H9 (cell line): ENCODE data around the gene ADAMTS15. TPM values are rescaled to one million over a fixed set of nuclear protein-coding genes. Genes with fewer than 3 reads are reported as not detected.

Source experiments
- DNase-seq: peaks from one replicate; pipeline ENCODE4 v3.0.0-alpha.2; 2017
- H2AFZ ChIP-seq: one replicate; pipeline ENCODE4 v1.6.1; 2013; ENCODE audit warnings: mild to moderate bottlenecking, low read length, control low read depth, moderate library complexity
- H2AK5ac ChIP-seq: 2 replicates; pipeline ENCODE4 v1.6.1; 2013; ENCODE audit warnings: low read length, control low read depth, mixed read lengths; ENCODE audit not compliant: insufficient read length
- H2BK120ac ChIP-seq: one replicate; pipeline ENCODE4 v1.6.1; 2013; ENCODE audit warnings: low read depth, mild to moderate bottlenecking, low read length, control low read depth, inconsistent platforms; ENCODE audit not compliant: poor library complexity, severe bottlenecking
- H2BK12ac ChIP-seq: 2 replicates; pipeline ENCODE4 v1.6.1; 2013; ENCODE audit warnings: low read length, control low read depth, mixed read lengths, low read depth; ENCODE audit not compliant: insufficient read length
- H2BK15ac ChIP-seq: 2 replicates; pipeline ENCODE4 v1.6.1; 2013; ENCODE audit warnings: low read depth, low read length, control low read depth
- H2BK20ac ChIP-seq: one replicate; pipeline ENCODE4 v1.6.1; 2013; ENCODE audit warnings: low read depth, mild to moderate bottlenecking, low read length, control low read depth, inconsistent platforms; ENCODE audit not compliant: poor library complexity, severe bottlenecking
- H2BK5ac ChIP-seq: 2 replicates; pipeline ENCODE4 v1.6.1; 2013; ENCODE audit warnings: low read length, control low read depth, mixed read lengths; ENCODE audit not compliant: insufficient read length
- H3K14ac ChIP-seq: 2 replicates; pipeline ENCODE4 v1.6.1; 2013; ENCODE audit warnings: low read length, control low read depth; ENCODE audit not compliant: insufficient read depth
- H3K18ac ChIP-seq: 2 replicates; pipeline ENCODE4 v1.6.1; 2013; ENCODE audit warnings: low read depth, mild to moderate bottlenecking, mixed read lengths, low read length, control low read depth; ENCODE audit not compliant: insufficient read length
- H3K23ac ChIP-seq: 2 replicates; pipeline ENCODE4 v1.6.1; 2013; ENCODE audit warnings: low read length, control low read depth, mixed read lengths, low read depth; ENCODE audit not compliant: insufficient read length
- H3K23me2 ChIP-seq: 2 replicates; pipeline ENCODE4 v1.6.1; 2013; ENCODE audit warnings: low read depth, mild to moderate bottlenecking, mixed read lengths, low read length, control low read depth; ENCODE audit not compliant: insufficient read length, poor library complexity, severe bottlenecking
- H3K27ac ChIP-seq: 2 replicates; pipeline ENCODE4 v1.5.1; 2013; ENCODE audit warnings: low read length, control low read depth, mixed read lengths, low read depth; ENCODE audit not compliant: insufficient read length
- H3K27me3 ChIP-seq: 2 replicates; pipeline ENCODE4 v1.6.1; 2013; ENCODE audit warnings: low read length, control low read depth, inconsistent platforms; ENCODE audit not compliant: insufficient read depth
- H3K4ac ChIP-seq: 2 replicates; pipeline ENCODE4 v1.6.1; 2013; ENCODE audit warnings: low read depth, mild to moderate bottlenecking, control low read depth, inconsistent platforms, low read length, moderate library complexity
- H3K4me1 ChIP-seq: 2 replicates; pipeline ENCODE4 v1.6.1; 2013; ENCODE audit warnings: low read length, control low read depth, inconsistent platforms; ENCODE audit not compliant: insufficient read depth
- H3K4me2 ChIP-seq: 2 replicates; pipeline ENCODE4 v1.6.1; 2013; ENCODE audit warnings: low read length, control low read depth, mixed read lengths; ENCODE audit not compliant: insufficient read length, insufficient read depth
- H3K56ac ChIP-seq: 2 replicates; pipeline ENCODE4 v1.6.1; 2013; ENCODE audit warnings: low read depth, mild to moderate bottlenecking, mixed read lengths, low read length, control low read depth; ENCODE audit not compliant: insufficient read length
- H3K79me1 ChIP-seq: 2 replicates; pipeline ENCODE4 v1.6.1; 2013; ENCODE audit warnings: low read depth, mild to moderate bottlenecking, moderate library complexity, low read length, control low read depth, inconsistent platforms; ENCODE audit not compliant: insufficient read depth, poor library complexity, severe bottlenecking
- H3K79me2 ChIP-seq: 2 replicates; pipeline ENCODE4 v1.6.1; 2013; ENCODE audit warnings: low read length, control low read depth, inconsistent platforms; ENCODE audit not compliant: insufficient read depth
- H3K9ac ChIP-seq: 2 replicates; pipeline ENCODE4 v1.6.1; 2013; ENCODE audit warnings: low read length, control low read depth, mixed read lengths; ENCODE audit not compliant: insufficient read length; ENCODE audit errors: extremely low read depth
- H3K9me3 ChIP-seq: one replicate; pipeline ENCODE4 v1.6.1; 2013; ENCODE audit warnings: low read depth, low read length, inconsistent platforms; ENCODE audit not compliant: control insufficient read depth
- H3T11ph ChIP-seq: one replicate; pipeline ENCODE4 v1.6.1; 2013; ENCODE audit warnings: mild to moderate bottlenecking, low read length, control low read depth, inconsistent platforms
- H4K20me1 ChIP-seq: one replicate; pipeline ENCODE4 v1.6.1; 2013; ENCODE audit not compliant: control insufficient read depth, insufficient read length, insufficient read depth
- H4K5ac ChIP-seq: 2 replicates; pipeline ENCODE4 v1.6.1; 2013; ENCODE audit warnings: low read depth, mild to moderate bottlenecking, mixed read lengths, low read length, control low read depth; ENCODE audit not compliant: insufficient read length
- H4K8ac ChIP-seq: replicated peaks from 2 replicates; pipeline ENCODE4 v1.6.1; 2013; ENCODE audit warnings: low read length, control low read depth, mixed read lengths, low read depth; ENCODE audit not compliant: insufficient read length
- H4K91ac ChIP-seq: 2 replicates; pipeline ENCODE4 v1.6.1; 2013; ENCODE audit warnings: low read depth, mild to moderate bottlenecking, moderate library complexity, mixed read lengths, low read length, control low read depth; ENCODE audit not compliant: insufficient read length
- H3K27ac Mint-ChIP-seq, 3 experiments: 2 replicates in 2 of 3; 3 replicates in 1 of 3; pipeline ENCODE4 v1.8.0; 2020 to 2021; ENCODE audit warnings: mixed read lengths in 3 of 3, mild to moderate bottlenecking in 1 of 3, moderate library complexity in 1 of 3
- H3K27me3 Mint-ChIP-seq: 2 replicates; pipeline ENCODE4 v1.8.0; 2021; ENCODE audit warnings: low read depth, mild to moderate bottlenecking, moderate library complexity, mixed read lengths
- H3K36me3 Mint-ChIP-seq, 3 experiments: 2 replicates in 2 of 3; 3 replicates in 1 of 3; pipeline ENCODE4 v1.8.0; 2020 to 2021; ENCODE audit warnings: low read depth in 3 of 3, mixed read lengths in 3 of 3; ENCODE audit not compliant: insufficient read depth in 1 of 3
- H3K4me1 Mint-ChIP-seq, 2 experiments: 2 replicates each; pipeline ENCODE4 v1.8.0; 2020; ENCODE audit warnings: mixed read lengths in 2 of 2
- H3K4me3 Mint-ChIP-seq, 2 experiments: 2 replicates in 1 of 2; 3 replicates in 1 of 2; pipeline ENCODE4 v1.8.0; 2020 to 2021; ENCODE audit warnings: mild to moderate bottlenecking in 2 of 2, mixed read lengths in 2 of 2, moderate library complexity in 1 of 2
- H3K9me3 Mint-ChIP-seq, 2 experiments: 2 replicates in 1 of 2; 3 replicates in 1 of 2; pipeline ENCODE4 v1.8.0; 2020; ENCODE audit warnings: mild to moderate bottlenecking in 2 of 2, mixed read lengths in 2 of 2, moderate library complexity in 1 of 2
- CTCF ChIP-seq: fragments of 200-600 bp; sonication (generic); conservative IDR thresholded peaks from 3 replicates; pipeline ENCODE4 v1.8.0; 2021; ENCODE audit warnings: antibody characterized with exemption, mild to moderate bottlenecking
- WGBS: extraction: QIAGEN DNeasy Blood & Tissue Kit; methylation state at CpG from one replicate; pipeline ENCODE4 v1.1.7; 2013; ENCODE audit warnings: missing lambda C conversion rate, low lambda C conversion rate, mixed read lengths; ENCODE audit not compliant: insufficient read length; ENCODE audit errors: extremely low coverage; 5-methylcytosine and 5-hydroxymethylcytosine counted together
- total RNA-seq: library from RNA; stranded (reverse); gene quantifications from 2 replicates; pipeline ENCODE4 v1.2.1, GENCODE V29; 2021

The ADAMTS15 gene
- total RNA-seq, 1 experiment from 2014 or later: 1.3 TPM

DNA sequence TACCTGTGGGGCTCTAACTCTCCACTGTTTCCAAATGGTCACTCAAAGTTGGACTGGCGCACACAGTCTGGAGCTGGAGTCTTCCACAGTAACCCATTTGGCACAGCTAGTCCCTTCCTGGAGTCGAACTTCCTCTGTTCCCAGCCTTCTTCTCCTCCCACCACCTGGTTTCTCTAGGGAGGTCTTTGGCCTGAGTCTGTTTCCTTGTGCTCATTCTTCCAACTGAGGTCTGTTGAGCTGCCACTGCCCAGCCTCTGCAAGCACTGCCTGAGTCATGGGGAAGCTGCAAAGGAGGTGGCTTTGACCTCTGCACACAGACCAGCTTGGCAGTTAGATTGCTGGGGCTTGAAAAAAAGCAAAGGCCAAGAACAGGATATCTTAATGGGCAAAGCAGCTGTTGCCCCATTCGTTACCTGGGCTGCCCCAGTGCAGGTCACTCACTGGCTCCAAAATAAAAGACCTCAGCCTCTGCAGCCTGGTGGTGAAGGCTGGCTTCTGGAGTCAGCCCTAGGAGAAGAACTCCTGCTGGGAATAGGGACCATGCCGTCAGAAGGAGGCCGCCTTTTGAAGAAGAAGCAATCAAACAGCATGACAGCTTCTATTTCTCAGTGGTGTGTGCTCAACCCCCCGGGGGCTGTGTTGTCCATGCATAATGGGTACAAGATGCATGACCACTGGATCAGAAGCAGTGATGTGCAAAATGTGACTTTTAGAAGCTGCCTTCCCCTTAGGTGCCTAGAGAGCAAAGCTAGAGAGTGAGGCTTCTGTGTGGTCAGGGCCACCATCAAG is 3.0 kb downstream of the ADAMTS15 start:
- Histone ChIP-seq H3K18ac (no peak overlapping the region), H2BK120ac (no peak overlapping the region), H3K27me3 (peaks cover 18% of the 10 kb centered on the region; the same call in 1 of the 2 replicates), H3K4me1 (0 out of 2 replicates have a peak, but pooled peaks cover 2% of the 10 kb centered on the region), H4K91ac (no peak overlapping the region), H3K79me1 (no peaks in the 10 kb centered on the region), H2BK20ac (no peak overlapping the region), H2BK12ac (no peak overlapping the region), H3K14ac (no peak overlapping the region), H3K4me2 (no peak overlapping the region), H3K56ac (no peak overlapping the region), H3K23me2 (peaks cover 20% of the 10 kb centered on the region), H3K4ac (no peak overlapping the region), H3K9ac (no peak overlapping the region), H2AFZ (no peak overlapping the region), H3K27ac (no peak overlapping the region), H2BK15ac (no peak overlapping the region), H4K20me1 (no peaks in the 10 kb centered on the region), H2BK5ac (no peak overlapping the region), H3K79me2 (no peaks in the 10 kb centered on the region), H4K5ac (no peak overlapping the region), H3K9me3 (no peaks in the 10 kb centered on the region), H4K8ac (no peak overlapping the region), H3T11ph (no peak overlapping the region), H2AK5ac (no peak overlapping the region), H3K23ac (no peak overlapping the region)
- Mint-ChIP-seq H3K27ac (no peak overlapping the region), H3K27me3 (peaks cover 97% of the 10 kb centered on the region), H3K36me3 (no peaks in the 10 kb centered on the region), H3K4me1 (peaks cover 8 to 11% of the 10 kb centered on the region in 2 experiments), H3K4me3 (no peak overlapping the region), H3K9me3 (peaks cover 2 to 4% of the 10 kb centered on the region in 2 experiments; a peak in 4 of 5 replicates)
- DNase-seq: no peak
- no peak for TF ChIP-seq CTCF
- WGBS: no CpG with 5 or more reads among the region's 6 CpGs
